ENCODE data around the gene SLBP. TPM values are rescaled to one million over a fixed set of nuclear protein-coding genes. Genes with fewer than 3 reads are reported as not detected.

SLBP gene
- total RNA-seq, 1 experiment from 2014 or later, result 183 TPM

DNA sequence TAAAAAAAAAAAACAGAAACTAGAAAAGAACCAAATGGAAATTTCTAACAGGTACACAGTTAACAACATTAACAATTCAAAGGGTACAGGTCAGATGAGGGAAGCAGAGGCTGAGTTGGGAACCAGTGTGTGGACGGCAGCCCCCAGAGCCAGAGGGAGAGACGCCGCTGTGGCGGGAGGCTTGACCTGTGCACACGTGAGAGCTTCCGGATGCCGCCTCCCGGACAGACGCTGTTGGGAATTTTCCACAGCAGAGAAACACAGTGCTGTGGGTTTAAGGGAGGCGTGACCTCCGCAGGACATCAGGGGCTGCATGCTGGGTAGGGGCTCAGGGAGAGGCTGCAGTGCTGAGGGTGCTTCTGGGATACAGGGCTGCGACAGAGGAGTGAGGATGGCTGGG lies 31.4 kb upstream of the SLBP start:
- H3K4me1 ChIP-seq, result peaks cover 5% of the 10 kb centered on the region; the same call in 1 of the 2 replicates
- H3K36me3 ChIP-seq, result peaks cover 49% of the 10 kb centered on the region
- no peak overlapping the region for H3K27ac ChIP-seq
- peaks cover 3% of the 10 kb centered on the region for H3K9me3 ChIP-seq (replicated peaks)
- DNase-seq, result no peak
- no peaks in the 10 kb centered on the region for H3K27me3 ChIP-seq
- H3K4me3 ChIP-seq, result no peak overlapping the region

DNA sequence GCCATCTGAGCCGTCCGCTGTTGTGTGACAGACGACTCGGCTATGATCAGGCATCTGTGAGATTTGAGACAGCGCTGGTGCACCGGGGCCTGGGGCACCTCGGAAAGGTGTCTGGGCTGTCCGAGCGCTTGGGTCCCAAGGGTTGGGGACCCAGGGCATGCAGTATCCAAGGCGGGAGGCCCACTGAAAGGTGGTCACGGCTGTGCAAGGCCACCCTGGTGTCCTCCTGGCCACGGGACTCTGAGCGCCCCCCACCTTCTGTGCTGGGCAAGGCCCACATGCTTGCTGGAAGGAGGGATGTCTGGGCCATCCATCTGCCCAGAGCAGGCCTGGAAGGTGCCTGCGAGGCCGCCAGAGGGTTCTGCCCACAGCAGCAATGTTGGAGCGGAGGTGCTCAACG lies 29.1 kb upstream of the SLBP start:
- Histone ChIP-seq H3K4me1 (no peaks in the 10 kb centered on the region), H3K27me3 (no peaks in the 10 kb centered on the region), H3K36me3 (peaks cover 72% of the 10 kb centered on the region), H3K27ac (no peak overlapping the region), H3K9me3 (replicated peaks) (peaks cover 5% of the 10 kb centered on the region), H3K4me3 (no peak overlapping the region)
- no peak for DNase-seq

DNA sequence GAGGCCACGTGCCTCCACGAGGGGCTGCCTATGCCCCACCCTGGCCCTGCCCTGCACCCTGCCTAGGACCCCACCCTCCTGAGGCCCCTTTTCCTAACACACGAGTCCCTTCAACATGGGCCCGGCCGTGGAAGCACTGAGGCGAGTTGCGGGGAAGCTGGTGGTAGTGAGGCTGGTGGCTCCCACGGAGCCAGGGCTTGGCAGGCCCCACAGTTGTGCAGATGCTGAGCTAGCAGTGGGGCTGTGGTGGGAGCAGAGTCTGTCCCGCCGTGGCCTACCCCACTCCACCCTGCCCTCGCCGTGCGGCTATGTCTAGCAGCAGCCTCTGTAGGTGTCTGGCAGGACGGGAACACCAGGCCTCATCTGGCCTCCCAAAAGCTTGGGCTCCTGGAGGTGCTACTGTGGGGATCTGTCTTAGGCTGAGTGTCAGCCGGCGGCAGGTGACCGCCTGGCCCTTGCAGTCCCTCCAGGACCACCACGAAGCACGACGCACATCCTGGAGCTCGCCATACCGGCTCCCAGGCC lies 28.0 kb upstream of the SLBP start:
- Histone ChIP-seq H3K27ac (no peak overlapping the region), H3K9me3 (replicated peaks) (peaks cover 5% of the 10 kb centered on the region), H3K4me3 (no peak overlapping the region), H3K27me3 (no peaks in the 10 kb centered on the region), H3K36me3 (peaks cover 83% of the 10 kb centered on the region), H3K4me1 (no peaks in the 10 kb centered on the region)
- DNase-seq, result no peak

DNA sequence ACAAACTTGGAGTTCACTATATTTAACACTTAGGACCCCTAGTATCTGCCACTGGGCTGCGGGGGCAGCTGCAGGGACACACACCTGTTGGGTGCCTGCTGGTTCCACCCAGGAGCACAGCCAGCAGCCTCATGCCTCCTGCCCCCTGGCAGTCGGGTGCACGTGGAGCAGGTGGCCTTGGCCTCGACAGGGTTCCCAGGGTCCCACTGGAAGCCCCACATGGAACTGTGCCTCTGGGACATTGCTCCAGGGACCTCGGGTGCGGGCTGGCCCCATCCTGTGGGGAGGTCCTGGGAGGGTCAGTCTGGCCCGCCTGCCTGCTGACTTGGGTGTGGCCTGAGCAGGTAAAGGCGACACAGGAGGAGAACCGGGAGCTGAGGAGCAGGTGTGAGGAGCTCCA lies 27.2 kb upstream of the SLBP start:
- no peak overlapping the region for H3K27ac ChIP-seq
- no peak overlapping the region for H3K4me3 ChIP-seq
- H3K36me3 ChIP-seq, result peaks cover 86% of the 10 kb centered on the region
- no peaks in the 10 kb centered on the region for H3K4me1 ChIP-seq
- no peaks in the 10 kb centered on the region for H3K27me3 ChIP-seq
- no peak for DNase-seq
- peaks cover 5% of the 10 kb centered on the region for H3K9me3 ChIP-seq (replicated peaks)

DNA sequence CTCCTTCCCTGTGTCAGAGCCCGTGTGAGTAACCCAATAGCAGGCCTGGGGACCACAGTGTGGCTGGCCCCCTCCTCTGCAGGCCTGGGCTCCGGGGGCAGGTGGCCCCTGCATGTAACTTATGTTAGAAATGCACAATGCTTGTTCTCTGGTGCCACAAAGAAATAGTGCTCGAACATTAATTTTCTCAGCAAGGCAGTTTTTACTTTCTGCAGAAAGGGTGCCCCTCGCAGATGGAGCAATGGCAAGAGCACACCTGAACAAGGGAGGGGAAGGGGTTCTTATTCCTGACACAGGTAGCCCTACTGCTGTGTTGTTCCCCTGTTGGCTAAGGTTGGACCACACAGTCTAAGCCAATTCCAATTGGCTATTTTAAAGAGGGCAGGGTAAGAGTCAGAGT lies 26.3 kb upstream of the SLBP start:
- Histone ChIP-seq H3K4me1 (no peaks in the 10 kb centered on the region), H3K36me3 (peaks cover 92% of the 10 kb centered on the region)

DNA sequence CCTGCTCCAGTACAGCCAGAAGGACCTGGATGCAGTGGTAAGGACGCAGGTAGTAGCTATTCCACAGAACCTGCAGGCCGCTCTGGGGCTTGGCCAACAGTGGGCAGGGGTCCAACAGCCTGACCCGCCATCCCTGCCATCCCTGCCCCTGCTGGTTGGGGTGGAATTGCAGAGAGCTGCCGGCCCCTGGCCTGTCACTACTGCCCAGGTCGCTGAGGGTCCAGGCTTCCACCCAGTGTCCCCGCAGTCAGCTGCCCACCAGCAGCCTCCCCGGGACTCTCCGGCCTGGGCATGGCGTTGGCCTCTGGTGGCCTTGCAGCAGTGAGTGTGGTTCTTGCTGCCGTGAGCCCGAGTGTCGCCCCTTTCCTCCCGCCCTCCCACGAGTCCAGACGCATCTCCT lies 25.5 kb upstream of the SLBP start:
- Histone ChIP-seq H3K36me3 (peaks cover 96% of the 10 kb centered on the region), H3K4me3 (no peak overlapping the region), H3K27ac (no peak overlapping the region), H3K27me3 (no peaks in the 10 kb centered on the region), H3K4me1 (no peaks in the 10 kb centered on the region), H3K9me3 (replicated peaks) (peaks cover 5% of the 10 kb centered on the region)
- no peak for DNase-seq

More for the DNA sequence above, 26.3 kb upstream of the SLBP start:
- Histone ChIP-seq H3K27me3 (no peaks in the 10 kb centered on the region), H3K4me3 (no peak overlapping the region), H3K27ac (no peak overlapping the region), H3K9me3 (replicated peaks) (peaks cover 5% of the 10 kb centered on the region)
- DNase-seq, result no peak

DNA sequence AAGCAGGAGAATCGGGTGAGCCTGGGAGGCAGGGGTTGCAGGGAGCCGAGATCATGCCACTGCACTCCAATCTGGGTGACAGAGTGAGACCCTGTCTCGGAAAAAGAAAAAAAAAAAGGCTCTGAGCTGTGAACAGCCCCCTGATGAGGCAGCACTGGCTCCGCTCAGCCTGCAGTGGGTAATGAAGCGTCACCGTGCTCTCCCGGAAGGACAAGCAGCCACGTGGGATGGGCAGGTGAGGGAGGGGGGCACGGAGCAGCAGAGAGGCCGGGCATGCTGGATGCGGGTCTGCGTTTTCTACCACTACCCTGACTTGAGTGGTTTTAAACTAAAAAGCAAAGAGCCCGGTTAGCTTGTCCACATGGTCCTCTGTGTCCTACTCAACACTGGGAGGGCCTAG lies 24.7 kb upstream of the SLBP start:
- Histone ChIP-seq H3K4me3 (no peak overlapping the region), H3K27me3 (no peaks in the 10 kb centered on the region), H3K4me1 (no peaks in the 10 kb centered on the region), H3K27ac (no peak overlapping the region), H3K9me3 (replicated peaks) (peaks cover 5% of the 10 kb centered on the region), H3K36me3 (peaks cover 95% of the 10 kb centered on the region)
- DNase-seq, result no peak

DNA sequence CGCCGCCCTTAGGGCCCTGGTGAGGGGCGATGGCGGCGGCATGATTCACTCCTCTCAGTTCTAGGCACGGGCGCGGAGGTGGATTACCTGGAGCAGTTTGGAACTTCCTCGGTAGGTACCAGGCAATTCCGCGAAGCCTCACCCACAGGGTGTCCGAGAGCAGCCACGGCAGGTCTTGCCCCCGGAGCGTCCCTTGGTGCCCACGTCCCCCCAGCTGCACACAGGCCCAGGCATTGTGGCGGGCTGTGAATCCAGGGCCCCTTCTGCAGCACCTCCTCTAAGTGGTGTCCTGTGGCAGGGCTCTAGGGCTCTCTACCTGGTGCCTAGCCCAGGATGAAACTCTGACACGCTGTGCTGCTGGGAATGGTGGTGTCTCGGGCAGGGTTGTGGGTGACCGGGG lies 23.1 kb upstream of the SLBP start:
- DNase-seq, result no peak
- H3K27ac ChIP-seq, result no peak overlapping the region
- H3K4me1 ChIP-seq, result no peaks in the 10 kb centered on the region
- H3K36me3 ChIP-seq, result peaks cover 95% of the 10 kb centered on the region
- H3K4me3 ChIP-seq, result no peak overlapping the region
- peaks cover 5% of the 10 kb centered on the region for H3K9me3 ChIP-seq (replicated peaks)
- no peaks in the 10 kb centered on the region for H3K27me3 ChIP-seq

DNA sequence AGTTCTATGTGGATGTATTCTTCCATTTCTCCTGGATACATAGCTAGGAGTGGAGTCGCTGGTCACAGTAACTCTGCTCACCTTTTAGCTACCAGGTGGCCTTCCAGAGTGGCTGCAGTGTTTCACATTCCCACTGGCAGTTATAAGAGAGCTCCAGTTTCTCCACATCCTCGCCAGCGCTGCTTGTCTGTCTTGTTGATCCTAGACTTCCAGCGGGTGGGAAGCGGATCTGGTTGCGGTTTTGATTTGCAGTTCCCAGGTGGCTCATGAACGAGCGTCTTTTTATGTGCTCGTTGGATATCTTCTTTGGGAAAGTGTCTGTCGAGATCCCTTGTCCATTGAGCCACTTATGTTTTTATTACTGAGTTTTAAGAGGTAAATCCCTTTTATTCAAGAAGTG lies 20.8 kb upstream of the SLBP start:
- H3K4me1 ChIP-seq, result no peaks in the 10 kb centered on the region
- no peak overlapping the region for H3K27ac ChIP-seq
- H3K9me3 ChIP-seq (replicated peaks), result no peaks in the 10 kb centered on the region
- H3K4me3 ChIP-seq, result no peak overlapping the region
- H3K27me3 ChIP-seq, result no peaks in the 10 kb centered on the region
- H3K36me3 ChIP-seq, result peaks cover 96% of the 10 kb centered on the region
- DNase-seq, result no peak

DNA sequence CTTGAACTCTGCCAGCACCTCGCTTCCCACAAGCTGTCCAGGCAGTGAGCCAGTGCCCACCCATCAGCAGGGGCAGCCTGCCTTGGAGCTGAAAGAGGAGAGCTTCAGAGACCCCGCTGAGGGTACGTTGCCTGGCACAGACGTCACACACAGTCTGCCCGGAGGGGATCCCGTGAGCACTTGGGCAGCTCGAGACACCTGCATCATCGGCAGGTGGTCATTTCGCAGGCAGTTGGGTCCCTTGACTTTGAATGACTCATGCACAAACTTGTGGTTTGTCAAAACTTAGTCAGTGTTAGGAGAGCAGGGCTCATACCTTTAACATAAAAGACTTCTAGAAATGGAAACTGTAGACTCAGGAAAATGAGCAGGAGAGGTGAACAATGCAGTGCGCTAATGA lies 19.1 kb upstream of the SLBP start:
- Histone ChIP-seq H3K27ac (no peak overlapping the region), H3K4me1 (no peaks in the 10 kb centered on the region), H3K9me3 (replicated peaks) (no peaks in the 10 kb centered on the region), H3K36me3 (peaks cover 95% of the 10 kb centered on the region), H3K27me3 (no peaks in the 10 kb centered on the region), H3K4me3 (no peak overlapping the region)
- DNase-seq, result no peak

DNA sequence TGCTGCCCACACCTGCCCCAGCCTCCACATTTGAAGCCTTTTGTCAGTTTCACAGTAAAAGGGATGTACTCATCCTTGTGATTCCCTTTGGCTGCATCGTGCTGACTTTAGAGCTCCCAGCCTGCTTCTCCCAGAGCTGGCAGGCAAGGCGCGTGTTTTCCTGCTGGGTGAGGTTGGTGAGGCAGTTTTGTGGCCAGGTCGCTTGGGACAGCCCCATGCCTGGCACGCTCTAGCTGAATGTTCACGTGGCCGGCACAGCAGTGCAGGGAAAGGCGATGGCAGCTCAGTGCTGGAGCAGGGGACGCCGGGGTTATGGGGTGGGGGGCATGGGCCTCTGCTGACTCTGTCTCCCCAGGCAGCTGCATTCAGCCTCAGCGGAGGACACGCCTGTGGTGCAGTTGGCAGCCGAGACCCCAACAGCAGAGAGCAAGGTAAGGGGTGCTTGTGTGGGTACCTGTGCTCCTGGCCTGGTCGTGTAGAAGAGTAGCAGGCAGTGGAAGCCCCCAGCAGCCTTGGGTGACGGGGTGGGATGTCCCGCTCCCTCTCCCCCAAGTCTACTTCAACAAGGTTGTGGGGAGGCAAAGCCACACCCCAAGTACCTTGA lies 18.5 kb upstream of the SLBP start:
- DNase-seq, result no peak
- H3K9me3 ChIP-seq (replicated peaks), result no peaks in the 10 kb centered on the region
- no peaks in the 10 kb centered on the region for H3K4me1 ChIP-seq
- no peak overlapping the region for H3K27ac ChIP-seq
- H3K4me3 ChIP-seq, result no peak overlapping the region
- peaks cover 94% of the 10 kb centered on the region for H3K36me3 ChIP-seq
- H3K27me3 ChIP-seq, result no peaks in the 10 kb centered on the region

DNA sequence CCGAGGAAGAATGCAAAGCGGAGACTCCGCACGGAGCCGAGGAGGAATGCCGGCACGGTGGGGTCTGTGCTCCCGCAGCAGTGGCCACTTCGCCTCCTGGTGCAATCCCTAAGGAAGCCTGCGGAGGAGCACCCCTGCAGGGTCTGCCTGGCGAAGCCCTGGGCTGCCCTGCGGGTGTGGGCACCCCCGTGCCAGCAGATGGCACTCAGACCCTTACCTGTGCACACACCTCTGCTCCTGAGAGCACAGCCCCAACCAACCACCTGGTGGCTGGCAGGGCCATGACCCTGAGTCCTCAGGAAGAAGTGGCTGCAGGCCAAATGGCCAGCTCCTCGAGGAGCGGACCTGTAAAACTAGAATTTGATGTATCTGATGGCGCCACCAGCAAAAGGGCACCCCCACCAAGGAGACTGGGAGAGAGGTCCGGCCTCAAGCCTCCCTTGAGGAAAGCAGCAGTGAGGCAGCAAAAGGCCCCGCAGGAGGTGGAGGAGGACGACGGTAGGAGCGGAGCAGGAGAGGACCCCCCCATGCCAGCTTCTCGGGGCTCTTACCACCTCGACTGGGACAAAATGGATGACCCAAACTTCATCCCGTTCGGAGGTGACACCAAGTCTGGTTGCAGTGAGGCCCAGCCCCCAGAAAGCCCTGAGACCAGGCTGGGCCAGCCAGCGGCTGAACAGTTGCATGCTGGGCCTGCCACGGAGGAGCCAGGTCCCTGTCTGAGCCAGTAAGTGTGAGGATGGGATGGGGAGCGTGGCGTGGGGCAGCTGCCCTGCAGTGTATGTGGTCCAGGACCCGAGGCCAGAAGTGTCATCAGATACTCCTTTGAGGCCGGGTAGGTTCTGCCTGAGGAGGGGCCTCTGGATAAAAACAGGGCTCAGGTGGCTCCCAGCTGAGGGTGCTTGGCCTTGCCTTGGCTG lies 16.2 kb upstream of the SLBP start:
- H3K27ac ChIP-seq, result no peak overlapping the region
- H3K9me3 ChIP-seq (replicated peaks), result no peaks in the 10 kb centered on the region
- H3K36me3 ChIP-seq, result peaks cover 91% of the 10 kb centered on the region
- DNase-seq, result no peak
- H3K4me3 ChIP-seq, result no peak overlapping the region
- no peaks in the 10 kb centered on the region for H3K27me3 ChIP-seq
- no peaks in the 10 kb centered on the region for H3K4me1 ChIP-seq

DNA sequence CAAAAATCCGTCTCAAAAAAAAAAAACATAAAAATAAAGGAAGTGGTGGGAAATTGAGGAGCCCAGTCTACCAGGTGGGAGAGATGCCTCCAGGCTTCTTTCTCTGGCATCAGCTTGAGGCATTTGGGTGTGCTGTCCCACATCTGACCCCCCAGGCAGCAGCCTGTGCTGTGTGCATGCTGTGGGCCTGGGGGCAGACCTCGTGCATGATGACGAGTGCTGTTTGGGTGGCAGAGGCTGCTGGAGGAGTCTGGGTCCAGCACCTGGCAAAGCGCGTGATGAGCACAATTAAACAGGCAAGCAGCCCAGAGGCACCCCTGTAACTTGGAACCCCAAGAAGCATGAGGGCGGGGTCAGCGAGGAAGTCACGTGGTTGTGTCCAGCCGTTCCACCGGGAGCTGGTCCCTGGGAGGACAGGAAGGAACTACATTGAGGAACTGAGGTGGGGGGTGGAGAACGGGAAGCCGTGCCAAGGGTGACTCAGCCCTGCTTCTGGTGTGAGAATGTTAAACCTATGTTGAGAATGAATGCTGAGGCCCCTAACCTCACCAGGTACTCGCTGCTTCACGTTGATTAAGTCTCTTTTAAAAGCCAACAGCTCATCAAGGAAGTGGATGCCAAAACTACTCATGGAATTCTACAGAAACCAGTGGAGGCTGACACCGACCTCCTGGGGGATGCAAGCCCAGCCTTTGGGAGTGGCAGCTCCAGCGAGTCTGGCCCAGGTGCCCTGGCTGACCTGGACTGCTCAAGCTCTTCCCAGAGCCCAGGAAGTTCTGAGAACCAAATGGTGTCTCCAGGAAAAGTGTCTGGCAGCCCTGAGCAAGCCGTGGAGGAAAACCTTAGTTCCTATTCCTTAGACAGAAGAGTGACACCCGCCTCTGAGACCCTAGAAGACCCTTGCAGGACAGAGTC lies 15.3 kb upstream of the SLBP start:
- Histone ChIP-seq H3K27me3 (no peaks in the 10 kb centered on the region), H3K27ac (no peak overlapping the region), H3K4me3 (no peak overlapping the region), H3K4me1 (no peaks in the 10 kb centered on the region), H3K9me3 (replicated peaks) (no peaks in the 10 kb centered on the region), H3K36me3 (peaks cover 85% of the 10 kb centered on the region)
- DNase-seq, result no peak

DNA sequence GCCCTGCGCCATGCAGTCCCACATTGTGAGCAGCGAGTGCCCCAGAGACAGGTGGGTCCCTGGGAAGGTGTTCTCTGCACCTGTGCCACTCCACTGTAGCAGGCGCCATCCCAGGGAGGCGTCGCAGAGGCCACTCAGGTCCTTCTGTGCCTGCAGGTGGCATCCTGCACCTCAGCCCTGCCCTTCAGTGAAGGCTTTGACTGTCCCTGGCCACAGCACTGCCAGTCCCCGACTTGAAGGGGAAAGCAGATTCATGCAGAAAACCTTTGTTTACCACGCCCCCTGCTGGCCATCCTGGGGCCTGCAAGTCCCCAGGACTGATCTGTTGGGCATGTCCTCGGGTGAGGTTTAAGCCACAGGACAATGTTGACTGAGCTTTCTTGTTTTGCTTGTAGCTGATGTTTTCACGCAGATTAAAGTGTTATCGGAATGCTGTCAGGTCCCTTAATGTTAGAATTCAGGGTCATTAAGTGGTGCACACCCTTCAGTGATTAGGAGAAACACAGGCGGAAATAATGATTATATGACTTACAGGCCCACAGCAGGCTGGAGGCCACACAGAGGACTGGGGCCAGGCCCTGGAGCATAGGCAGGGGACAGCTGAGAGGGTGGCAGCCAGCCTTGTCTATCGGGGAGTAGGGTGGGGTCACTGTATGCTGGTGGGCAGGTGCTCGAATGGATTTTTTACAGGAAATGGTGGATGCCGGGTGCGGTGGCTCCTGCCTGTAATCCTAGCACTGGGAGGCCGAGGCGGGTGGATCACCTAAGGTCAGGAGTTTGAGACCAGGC lies 14.2 kb upstream of the SLBP start:
- Histone ChIP-seq H3K36me3 (peaks cover 79% of the 10 kb centered on the region), H3K4me3 (no peak overlapping the region), H3K27me3 (no peaks in the 10 kb centered on the region), H3K9me3 (replicated peaks) (no peaks in the 10 kb centered on the region), H3K4me1 (no peaks in the 10 kb centered on the region), H3K27ac (no peak overlapping the region)
- DNase-seq, result peak; percentile 82 to 92
